A673 (cell line): ENCODE results near the gene SHE.

ENCODE experiments used
- CTCF ChIP-seq: fragments of 300-800, 200-600 bp; sonication (generic); conservative IDR thresholded peaks from 2 replicates; pipeline ENCODE4 v1.5.1; 2017; ENCODE audit warnings: low read depth, mild to moderate bottlenecking, antibody characterized with exemption, low read length, moderate library complexity, mixed read lengths
- EZH2 ChIP-seq: fragments of 200-600 bp; sonication (generic); IDR thresholded peaks from 2 replicates; pipeline ENCODE4 v1.6.1; 2017; ENCODE audit warnings: borderline replicate concordance, low read depth, mild to moderate bottlenecking, mixed read lengths, antibody characterized with exemption, low read length; ENCODE audit not compliant: poor library complexity, severe bottlenecking

- TF ChIP-seq CTCF (no peak), EZH2 (no peak)
Measured at GRCh38 chr1:154478639-154479038, 23.6 kb downstream of the SHE start.
